ENCODE measurements around the gene CLN5.

- no peak for TF ChIP-seq ELK1 (IDR thresholded peaks at IDR 0.05; ENCODE audit: borderline replicate concordance, low read depth, low read length)
- no peak for TF ChIP-seq POLR2A (IDR thresholded peaks at IDR 0.05; ENCODE audit: low read depth, low read length)
- no peak for TF ChIP-seq CTCF (conservative IDR thresholded peaks at IDR 0.05; ENCODE audit: low read depth, low read length)
Measured at GRCh38 chr13:76976490-76976889, 15.4 kb upstream of the CLN5 start.
